OCI-LY1 (cell line): ENCODE measurements around the gene PLA2G1B.
A peak's percentile ranks its signal among the peaks of the same experiment; 100 is the strongest.

ENCODE experiments used
- CTCF ChIP-seq: fragments of 200-600 bp; sonication (generic), shearing (Covaris generic); IDR thresholded peaks from 2 replicates; pipeline ENCODE4 v1.5.1; 2017; ENCODE audit warnings: mild to moderate bottlenecking, antibody characterized with exemption, low read length, moderate library complexity, mixed read lengths
- EZH2 ChIP-seq: fragments of 200-600 bp; sonication (generic), shearing (Covaris generic); IDR thresholded peaks from 2 replicates; pipeline ENCODE4 v1.8.0; 2017; ENCODE audit warnings: borderline replicate concordance, mixed run types, mild to moderate bottlenecking, antibody characterized with exemption, low read length, moderate library complexity, mixed read lengths

DNA sequence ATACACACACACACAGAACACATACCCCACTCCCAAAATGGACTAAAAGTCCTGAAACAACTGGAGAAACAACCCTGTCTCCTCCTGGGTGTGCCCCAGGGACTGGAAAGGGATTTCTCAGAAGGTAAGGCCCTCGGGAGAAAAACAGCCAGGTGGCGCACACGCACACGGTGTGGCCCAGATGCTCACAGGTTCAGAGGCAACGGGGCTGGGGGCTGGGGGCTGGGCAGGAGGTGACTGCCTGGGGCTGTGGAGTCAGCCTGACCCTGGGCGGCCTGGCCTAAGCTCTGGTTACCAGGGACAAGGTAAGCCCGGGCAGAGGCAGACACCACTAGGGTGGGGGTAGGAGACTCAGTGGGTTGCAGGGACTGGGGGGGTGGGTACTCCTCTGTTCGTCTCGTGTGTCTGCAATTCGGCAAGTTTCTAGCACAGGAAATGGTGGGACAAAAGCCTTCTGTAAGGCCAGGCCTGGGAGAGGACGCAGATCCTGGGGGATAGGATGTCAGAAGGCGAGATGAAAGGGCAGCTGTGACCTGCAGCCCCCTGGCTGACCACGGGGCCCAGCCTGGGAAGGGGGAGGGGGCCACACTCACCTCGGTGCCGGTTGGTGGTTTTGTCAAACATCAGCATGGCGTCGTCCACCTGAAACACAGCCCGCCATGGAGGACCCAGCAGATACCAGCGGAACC is 31.0 kb upstream of the PLA2G1B start:
- peak; percentile 26; the same call in 1 of the 2 replicates for TF ChIP-seq CTCF
- TF ChIP-seq EZH2 = no peak
